HG02588 (cell line): ENCODE data around the gene CEP104.
A peak's percentile ranks its signal among the peaks of the same experiment; 100 is the strongest.
"Not testable (repeated sequence)": the region's sequence is repeated elsewhere in the genome, so short reads cannot be mapped to it uniquely, and the experiment has no call there.

Experiments
- ATAC-seq: cut with Tn5 transposase; IDR thresholded peaks from one replicate; pipeline ENCODE4 v1.9.1; 2021; ENCODE audit warnings: mild to moderate bottlenecking, moderate library complexity; ENCODE audit not compliant: unreplicated experiment

The CEP104 gene

GRCh38 chr1:3803905-3804626, 52.9 kb downstream of the CEP104 start:
- ATAC-seq: no peak

DNA sequence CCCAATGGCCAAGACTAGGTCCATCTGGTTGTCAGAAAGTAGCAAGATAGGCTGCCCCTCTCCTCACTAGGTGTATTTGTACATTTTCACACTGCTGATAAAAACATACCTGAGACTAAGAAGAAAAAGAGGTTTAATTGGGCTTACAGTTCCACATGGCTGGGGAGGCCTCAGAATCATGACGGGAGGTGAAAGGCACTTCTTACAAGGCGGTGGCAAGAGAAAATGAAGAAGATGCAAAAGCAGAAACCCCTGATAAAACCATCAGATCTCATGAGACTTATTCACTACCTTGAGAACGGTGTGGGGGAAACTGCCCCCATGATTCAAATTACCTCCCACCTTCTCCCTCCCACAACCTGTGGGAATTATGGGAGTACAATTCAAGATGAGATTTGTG, 56.2 kb downstream of the CEP104 start:
- not testable (repeated sequence) for ATAC-seq

GRCh38 chr1:3799976-3800685, 56.9 kb downstream of the CEP104 start:
- no peak for ATAC-seq

GRCh38 chr1:3796215-3797061, 60.6 kb downstream of the CEP104 start, which contains the start of gene LRRC47:
LRRC47 (minus strand) TSS chr1:3796498; CDS start chr1:3796476, 22 bp downstream.
- ATAC-seq: peak; percentile 95

DNA sequence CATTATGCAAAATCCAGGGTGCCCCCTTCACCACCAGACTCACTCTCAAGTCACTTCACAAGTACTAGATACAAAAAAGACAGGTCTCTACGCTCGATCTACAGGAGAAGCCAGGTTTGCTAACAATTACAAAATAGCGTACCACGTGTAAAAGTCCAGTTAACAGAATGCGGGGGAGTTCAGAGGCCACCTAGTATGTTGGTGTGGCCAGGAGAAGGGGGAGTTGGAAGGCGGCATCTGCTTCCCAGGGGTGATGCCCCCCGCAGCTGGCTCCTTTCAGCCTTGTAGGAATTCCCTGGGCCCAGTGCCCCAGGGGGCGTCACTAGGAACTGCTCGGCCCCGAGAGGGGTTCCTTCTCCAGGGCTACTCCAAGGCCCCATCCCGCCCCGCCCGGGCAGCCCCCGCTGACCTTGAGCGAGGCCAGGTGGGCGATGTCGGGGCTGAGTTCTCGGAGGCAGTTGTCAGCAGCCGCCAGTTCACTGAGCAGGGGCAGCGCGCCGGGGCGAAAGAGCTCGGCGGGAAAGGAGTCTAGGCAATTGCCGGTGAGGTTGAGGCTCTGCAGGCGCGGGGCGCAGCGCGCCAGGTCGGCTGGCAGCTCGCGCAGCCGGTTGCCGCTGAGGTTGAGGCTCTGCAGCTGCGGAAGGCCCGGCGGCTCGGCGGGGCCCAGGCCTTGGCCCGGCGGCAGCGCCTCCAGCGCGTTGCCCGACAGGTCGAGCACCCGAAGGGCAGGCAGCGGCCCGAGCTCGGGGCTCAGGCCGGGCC, 61.4 kb downstream of the CEP104 start:
- no peak for ATAC-seq

- ATAC-seq: no peak
Measured at GRCh38 chr1:3790952-3791351, 66.1 kb downstream of the CEP104 start.

- no peak for ATAC-seq
Measured at GRCh38 chr1:3790500-3790923, 66.5 kb downstream of the CEP104 start.

DNA sequence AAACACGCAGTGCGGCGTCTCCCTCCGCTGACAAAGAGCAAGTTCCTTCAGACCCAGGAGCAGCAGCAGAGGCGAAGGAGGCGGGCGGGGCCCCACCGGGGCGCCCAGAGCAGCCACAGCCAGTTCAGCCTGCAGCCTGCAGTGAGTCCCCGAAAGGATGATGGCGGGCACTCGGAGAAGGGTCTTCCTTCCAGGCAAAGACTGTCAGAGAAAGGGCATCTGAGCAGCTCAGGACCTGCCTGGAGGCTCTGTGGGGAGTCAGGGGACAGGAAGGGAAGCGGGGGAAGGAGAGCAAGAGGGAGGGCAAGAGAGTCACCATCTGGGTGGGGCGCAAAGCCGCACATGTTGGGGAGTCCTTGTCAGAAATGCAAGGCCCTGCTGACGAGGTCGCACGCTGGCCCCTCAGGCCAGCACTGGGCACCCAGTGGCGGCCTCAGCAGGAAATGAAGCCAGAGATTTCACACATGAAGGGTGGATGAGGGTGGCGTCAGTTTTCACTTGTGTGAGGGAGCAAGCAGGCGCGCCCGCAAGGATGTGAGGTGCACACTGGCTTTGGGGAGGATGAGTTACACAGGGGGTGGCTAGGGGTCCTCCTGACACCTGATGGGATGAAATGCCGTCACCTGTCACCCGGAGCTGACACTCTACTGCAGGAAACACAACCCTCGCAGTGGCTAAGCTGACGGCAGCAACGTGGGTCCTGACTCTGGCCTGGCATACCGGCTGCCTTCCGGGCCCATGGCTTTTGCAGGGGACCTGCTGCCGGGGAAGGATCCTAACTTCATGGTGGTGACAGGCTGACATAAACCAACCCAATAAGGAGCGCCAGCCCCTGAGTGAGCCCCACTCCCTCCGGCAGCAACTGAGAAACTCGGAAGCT, 67.3 kb downstream of the CEP104 start:
- ATAC-seq: no peak

DNA sequence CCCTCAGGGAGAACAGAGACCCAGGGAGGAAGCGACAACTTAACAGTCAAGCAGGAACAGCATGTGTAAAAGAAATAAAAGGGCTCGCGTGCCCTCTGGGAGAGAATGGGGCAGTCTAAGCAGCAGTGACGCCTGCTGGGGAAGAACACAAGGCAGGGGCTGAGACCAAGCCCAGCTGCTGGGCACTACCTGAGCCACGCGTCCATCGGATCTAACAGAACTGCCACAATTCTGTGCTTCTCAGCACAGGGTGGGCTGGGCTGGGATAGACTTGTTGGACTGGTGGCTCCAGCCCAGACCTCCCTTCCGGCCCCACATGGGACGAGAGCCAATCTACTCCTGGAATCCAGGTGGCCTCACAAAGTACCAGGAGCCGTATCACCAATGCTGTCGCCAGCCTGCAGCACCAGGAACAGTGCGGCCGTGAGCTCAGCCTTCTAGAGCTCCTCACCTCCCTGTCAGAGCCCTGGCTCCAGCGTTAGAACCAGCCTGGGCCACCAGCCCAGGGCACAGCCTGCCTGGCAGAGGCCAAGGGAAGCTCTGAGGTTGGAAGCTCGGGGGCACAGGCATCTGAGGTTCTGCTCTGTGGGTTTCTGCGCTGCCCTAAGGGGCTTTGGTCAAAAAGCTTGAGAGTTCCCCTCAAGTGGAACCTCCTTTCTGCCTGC, 68.1 kb downstream of the CEP104 start:
- no peak for ATAC-seq

GRCh38 chr1:3787745-3788605, 69.0 kb downstream of the CEP104 start:
- no peak for ATAC-seq

DNA sequence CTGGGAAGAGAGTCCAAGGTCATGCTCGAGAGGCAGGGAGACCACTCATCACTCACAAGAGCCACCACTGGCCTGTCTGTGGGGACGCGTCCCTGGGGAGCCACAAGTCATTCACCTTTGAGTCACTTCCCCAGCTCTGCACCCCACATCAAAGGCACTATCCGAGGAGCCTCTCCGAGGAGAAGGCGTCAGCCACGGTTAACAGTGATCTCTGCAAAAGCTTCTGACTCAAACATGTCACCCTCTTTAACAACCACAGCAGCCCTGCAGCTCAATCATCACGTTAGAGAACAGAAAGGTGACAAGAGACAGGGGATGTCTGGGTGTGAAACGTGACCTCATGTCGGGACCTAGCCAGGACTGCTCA, 69.7 kb downstream of the CEP104 start:
- no peak for ATAC-seq

- ATAC-seq: no peak
Measured at GRCh38 chr1:3786468-3787348, 70.3 kb downstream of the CEP104 start.

DNA sequence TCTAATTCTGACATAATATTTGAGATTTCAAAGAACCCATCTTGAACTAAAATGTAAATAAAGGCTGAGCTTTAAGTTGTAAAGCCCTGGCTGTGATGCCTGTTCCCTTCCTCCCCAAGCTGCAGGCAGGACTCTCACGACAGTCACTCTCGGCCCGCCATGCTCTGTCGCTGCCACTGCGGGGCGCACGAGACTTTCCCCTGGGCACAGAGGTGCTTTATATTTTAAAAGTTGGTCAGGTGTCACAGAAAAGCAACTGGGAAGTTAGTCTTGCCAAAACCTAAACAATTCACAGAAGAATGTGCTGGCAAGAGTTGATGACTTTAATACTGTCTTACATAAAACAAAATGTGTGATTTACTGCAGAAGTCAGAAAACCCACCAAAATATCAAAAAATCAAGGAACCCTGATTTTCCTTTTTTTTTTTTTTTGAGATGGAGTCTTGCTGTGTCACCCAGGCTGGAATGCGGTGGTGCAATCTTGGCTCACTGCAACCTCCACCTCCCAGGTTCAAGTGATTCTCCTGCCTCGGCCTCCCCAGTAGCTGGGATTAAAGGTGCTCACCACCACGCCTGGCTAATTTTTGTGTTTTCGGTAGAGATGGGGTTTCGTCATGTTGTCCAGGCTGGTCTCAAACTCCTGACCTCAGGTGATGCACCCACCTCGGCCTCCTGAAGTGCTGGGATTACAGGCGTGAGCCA, 71.4 kb downstream of the CEP104 start:
- ATAC-seq: no peak

DNA sequence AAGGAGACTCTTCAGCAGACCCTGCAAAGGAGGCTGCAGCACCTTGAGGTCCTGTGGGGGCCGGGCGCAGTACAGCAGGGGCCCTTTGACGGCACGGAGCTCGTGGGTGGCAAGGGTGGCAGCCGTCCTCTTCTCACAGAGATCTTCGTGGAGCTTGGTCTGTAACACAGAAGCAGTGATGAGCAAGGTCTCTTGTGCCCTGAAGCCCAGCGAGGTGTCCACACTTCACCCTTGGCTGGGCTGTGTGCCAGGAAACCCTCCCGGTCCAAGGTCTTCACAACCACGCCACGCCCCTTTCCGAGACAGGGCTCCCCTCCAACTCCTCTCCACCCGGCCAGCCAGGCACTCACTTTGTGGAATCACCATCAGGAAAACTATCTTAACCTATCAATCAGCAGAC, 72.0 kb downstream of the CEP104 start:
- ATAC-seq: no peak

DNA sequence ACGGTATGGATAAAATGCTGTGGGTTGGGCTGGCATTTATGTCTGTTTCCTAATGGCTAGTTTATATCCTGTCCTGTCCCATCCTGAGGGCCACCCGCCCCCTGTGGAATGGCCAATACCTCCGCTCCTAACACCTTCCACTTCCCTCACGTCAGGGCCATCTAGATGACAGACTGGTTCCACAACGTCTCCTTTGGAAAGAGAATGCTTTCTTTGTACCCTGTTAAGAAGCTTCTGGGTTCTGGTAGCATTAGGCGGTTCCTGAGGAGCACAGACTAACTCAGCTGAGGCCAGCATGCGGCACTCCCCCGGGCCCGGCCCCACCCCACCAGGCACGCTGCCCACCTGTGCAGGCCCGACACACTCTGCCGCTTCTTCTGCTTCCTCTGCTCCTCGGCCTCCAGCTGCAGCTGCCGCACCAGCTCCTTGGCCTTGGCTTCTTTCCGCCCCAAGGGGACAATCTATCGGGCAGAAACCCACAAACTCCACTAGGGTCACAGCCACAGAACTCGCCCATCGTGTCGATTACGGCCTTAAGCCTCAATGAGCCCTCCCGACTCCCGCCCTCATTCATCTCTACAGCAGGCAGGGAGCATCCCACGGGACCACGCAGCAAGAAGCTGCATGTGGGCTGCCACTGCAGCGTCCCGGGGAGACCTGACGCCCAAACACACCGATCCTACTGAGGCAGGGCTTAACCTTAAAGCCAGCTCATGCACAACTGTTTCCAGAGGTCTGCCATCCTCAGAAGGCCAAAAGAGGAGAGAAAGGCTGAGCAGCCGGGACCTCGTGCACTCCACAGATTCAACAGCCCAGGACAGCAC, 73.1 kb downstream of the CEP104 start:
- ATAC-seq: no peak

DNA sequence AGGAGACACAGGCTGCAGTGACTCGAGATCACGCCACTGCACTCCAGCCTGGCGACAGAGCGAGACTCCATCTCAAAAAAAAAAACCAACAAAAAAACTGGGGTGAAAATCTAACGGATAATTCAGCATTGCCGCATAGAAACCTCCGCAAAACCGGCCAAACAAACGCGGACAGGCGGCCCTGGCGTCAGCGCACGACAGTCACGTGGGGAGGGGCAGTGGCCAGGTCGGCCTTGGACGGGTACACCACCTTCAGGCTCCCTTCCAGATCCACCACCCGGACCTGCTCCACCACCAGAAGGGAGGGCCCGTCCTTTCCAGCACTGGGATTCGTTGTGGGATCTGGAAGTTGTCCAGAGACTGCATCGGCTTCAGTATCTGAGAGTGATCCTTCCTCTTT, 76.1 kb downstream of the CEP104 start:
- no peak for ATAC-seq
